Astrocyte of the cerebellum (primary cell): ENCODE results near the gene NAA30.
"Not testable (repeated sequence)": the region's sequence is repeated elsewhere in the genome, so short reads cannot be mapped to it uniquely, and the experiment has no call there.

ENCODE experiments used
- DNase-seq: peaks from one replicate; pipeline ENCODE4 v3.0.0-alpha.2; 2011; ENCODE audit warnings: low read depth
- H3K4me3 ChIP-seq: 2 replicates; pipeline ENCODE4 v1.5.1; 2011; ENCODE audit warnings: mild to moderate bottlenecking, low read depth, low read length, moderate library complexity
- in situ Hi-C: cut with HindIII; loops from 2 replicates; pipeline ENCODE4 v1.10.0; 2017; ENCODE audit warnings: low sequenced_read_pairs
- TF ChIP-seq, protein P1 (sequence below): IDR thresholded peaks from 2 replicates; pipeline ENCODE4 v1.5.1; 2012; ENCODE audit warnings: low read length, low read depth, moderate library complexity, mild to moderate bottlenecking; ENCODE audit errors: missing control alignments

NAA30 gene

DNA sequence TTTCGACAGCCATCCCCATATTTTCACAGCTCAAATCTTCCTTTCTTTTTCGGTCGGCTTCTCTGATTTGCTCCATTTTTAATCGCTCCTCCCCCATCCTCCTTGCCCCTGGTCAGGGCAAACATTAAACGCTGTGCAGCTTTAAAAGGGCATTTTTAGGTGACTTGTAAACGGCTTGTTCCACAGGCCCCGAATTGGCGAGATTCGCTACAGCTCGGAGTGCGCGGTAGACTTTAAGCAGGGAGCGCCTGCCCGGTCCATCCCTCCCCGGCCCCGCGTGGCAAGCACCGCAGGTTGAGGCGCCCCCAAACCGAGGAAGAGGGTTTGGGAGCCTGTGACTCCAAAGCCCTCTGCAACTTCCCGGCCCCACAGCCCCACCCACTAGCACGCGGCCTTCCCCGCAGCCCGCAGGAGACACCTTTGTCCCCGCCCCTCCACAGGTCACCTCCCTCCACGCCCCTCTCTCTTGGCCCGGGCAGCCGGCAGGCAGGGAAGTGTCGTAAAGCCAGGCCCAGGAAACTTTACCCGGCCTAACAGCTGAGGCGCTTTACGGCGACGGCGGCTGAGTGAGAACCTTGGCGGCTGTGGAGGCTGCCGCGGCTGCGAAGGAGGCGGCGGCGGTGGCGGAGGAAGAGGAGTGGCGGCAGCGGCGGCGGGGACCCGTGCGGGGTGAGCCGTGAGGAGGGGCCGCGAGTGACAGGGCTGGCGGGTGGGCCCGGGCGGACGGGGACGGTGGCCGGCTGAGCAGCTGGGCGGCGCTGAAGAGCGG, at the start of gene NAA30:
TSS of gene NAA30 (plus strand) at position 550 of the 769 bp plus-strand sequence. CDS start 372 bp downstream, outside the sequence.
- in situ Hi-C loops = no loop called here
- peak within 1 kb of the TSS; percentile 76 for H3K4me3 ChIP-seq
- peak; percentile 78 for DNase-seq
- TF ChIP-seq, protein P1, sequence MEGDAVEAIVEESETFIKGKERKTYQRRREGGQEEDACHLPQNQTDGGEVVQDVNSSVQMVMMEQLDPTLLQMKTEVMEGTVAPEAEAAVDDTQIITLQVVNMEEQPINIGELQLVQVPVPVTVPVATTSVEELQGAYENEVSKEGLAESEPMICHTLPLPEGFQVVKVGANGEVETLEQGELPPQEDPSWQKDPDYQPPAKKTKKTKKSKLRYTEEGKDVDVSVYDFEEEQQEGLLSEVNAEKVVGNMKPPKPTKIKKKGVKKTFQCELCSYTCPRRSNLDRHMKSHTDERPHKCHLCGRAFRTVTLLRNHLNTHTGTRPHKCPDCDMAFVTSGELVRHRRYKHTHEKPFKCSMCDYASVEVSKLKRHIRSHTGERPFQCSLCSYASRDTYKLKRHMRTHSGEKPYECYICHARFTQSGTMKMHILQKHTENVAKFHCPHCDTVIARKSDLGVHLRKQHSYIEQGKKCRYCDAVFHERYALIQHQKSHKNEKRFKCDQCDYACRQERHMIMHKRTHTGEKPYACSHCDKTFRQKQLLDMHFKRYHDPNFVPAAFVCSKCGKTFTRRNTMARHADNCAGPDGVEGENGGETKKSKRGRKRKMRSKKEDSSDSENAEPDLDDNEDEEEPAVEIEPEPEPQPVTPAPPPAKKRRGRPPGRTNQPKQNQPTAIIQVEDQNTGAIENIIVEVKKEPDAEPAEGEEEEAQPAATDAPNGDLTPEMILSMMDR = no peak

DNA sequence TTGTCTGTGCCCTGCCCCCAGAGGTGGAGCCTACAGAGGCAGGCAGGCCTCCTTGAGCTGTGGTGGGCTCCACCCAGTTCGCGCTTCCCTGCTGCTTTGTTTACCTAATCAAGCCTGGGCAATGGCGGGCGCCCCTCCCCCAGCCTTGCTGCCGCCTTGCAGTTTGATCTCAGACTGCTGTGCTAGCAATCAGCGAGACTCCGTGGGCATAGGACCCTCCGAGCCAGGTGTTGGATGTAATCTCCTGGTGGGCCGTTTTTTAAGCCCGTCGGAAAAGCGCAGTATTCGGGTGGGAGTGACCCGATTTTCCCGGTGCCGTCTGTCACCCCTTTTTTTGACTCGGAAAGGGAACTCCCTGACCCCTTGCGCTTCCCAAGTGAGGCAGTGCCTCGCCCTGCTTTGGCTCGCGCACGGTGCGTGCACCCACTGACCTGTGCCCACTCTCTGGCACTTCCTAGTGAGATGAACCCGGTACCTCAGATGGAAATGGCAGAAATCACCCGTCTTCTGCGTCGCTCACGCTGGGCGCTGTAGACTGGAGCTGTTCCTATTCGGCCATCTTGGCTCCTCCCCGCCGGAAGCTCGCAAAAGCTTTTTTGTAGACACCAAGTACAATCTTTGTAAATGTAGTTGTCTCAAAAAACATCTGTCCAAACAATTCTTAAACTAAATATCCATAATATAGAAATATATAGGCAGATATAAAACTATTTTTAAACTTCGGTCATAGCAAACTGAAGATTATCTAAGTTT, 46.7 kb upstream of the NAA30 start:
- DNase-seq, in situ Hi-C loops, H3K4me3 ChIP-seq: not testable (repeated sequence)

DNA sequence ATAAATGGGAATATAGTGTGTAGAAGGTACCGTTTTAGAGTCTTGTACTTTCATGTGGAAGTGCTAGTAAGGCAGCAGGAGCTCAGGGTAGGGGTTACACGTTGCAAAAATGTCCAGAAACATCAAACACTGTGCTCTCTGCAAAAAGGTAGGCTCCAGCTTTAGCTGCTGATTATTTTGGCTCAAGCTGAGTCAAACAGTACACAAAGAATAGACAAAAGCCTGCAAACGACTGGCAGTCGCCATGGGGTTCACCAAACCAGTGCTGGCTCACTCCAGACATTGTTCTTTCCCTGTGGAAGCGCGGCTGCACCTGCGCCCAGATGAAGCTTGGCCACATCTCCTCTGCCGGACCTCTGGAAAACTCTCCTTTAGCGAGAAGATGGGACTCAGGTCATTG, 45.3 kb upstream of the NAA30 start:
- in situ Hi-C loops = no loop called here
- TF ChIP-seq, protein P1 = no peak

DNA sequence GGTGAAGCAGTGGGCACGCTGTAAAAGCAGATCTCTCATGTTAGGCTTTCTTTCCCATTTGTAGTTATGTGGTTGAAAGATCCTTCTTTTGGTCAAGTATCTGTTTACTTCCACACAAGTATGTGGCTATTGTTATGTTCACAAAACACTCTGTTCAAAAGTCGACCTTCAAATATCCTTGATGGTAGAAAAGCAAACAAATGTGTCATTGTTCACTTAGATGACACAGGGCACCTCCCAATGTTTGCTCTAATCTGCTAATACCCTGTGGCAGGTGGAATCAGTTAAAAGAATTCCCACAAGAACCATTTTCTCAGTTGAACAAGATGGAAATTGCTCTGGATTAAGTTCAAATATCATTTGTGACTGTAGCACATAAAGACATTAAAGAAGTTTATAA, 43.6 kb upstream of the NAA30 start:
- no peak overlapping the region for H3K4me3 ChIP-seq
- TF ChIP-seq, protein P1 = no peak
- no peak for DNase-seq
- in situ Hi-C loops = no loop called here

More for the DNA sequence above, 45.3 kb upstream of the NAA30 start:
- no peak for DNase-seq
- H3K4me3 ChIP-seq = no peak overlapping the region

DNA sequence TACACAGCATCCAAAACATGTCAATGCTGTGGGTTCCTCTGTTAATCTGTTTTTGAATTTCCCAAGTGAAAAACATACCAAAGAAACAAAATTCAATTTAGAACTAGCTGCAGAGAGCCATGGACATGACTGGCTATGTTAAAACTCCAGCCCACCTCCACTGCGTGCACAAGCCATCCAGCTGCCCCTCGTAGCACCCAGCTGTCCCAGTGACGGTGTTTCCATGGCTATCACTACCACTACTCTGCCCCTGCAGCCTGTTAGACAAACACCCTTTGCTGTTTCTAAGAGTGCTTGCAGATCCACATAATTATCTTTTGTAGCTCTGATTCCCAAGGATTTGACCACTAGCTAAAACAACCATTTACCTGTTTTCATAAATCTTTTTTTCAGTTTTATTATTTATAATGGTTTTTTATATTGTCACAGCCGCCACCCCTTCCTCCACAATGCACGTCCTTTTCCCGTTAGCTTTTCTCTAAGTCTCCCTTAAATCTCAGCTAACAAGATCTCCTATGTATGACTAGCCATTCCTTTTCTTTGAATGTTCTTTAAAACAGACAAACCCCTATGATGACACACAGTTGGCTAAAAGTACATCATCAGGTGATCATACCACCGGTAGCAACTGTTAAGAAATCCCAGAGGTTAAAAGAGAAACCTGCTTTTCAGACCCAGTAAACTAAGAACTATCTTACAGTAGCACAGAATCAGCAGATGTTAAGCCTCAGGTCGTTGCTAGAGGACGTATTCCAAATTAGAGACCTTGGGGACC, 37.8 kb upstream of the NAA30 start:
- DNase-seq = no peak
- no peak overlapping the region for H3K4me3 ChIP-seq

DNA sequence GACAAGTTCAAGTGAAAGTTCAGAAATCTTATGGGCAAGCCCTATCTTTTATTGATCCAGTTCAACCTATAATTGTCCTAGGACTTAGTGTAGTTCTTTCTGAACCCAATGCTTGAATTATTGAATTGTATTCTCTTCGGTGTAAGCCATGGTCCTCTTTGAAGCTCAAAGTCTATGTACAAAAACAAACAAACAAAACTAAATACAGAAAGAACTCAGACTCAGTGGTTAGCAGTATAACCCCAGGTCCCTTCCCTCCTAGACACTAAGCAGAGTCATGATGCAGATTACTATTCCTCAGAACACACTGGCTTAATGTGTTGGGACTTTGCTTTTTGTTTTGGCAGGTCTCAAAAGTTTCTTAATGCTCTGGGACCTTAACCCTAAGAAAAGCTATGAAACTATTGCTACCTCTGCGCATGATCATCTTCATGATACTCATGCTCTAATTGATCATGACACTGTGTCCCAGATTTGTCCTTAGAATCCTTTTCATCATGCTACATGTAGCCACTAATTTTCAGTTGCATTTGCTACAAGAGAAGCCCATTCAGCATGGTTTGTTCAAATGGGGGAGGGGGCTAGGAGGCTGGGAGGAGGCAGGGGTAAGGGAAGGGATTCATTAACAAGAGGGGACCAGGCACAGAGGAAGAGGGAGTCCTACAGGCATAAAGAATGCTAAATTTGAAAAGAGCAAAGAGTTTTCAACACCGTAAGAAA, 35.1 kb upstream of the NAA30 start:
- no peak overlapping the region for H3K4me3 ChIP-seq
- TF ChIP-seq, protein P1 = no peak
- in situ Hi-C loops = no loop called here
- DNase-seq = no peak

More for the DNA sequence above, 37.8 kb upstream of the NAA30 start:
- in situ Hi-C loops = no loop called here
- TF ChIP-seq, protein P1 = no peak
